Stimulated activated naive B cell treated with anti-CD40 and anti-IgM and Interleukin-4, amounts not matched to agents 10 μg/mL and 1 μg/mL and 100 μg/mL, for 72 hours (primary cell): ENCODE measurements around the gene ZNF385B.

Experiments
- ATAC-seq, 2 donors: fragments of 150-1000 bp; cut with Tn5 transposase; replicated peaks; 2 replicates each; pipeline ENCODE4 v1.10.0; 2021; ENCODE audit warnings: moderate library complexity in 1 of 2
- DNase-seq: peaks from one replicate; pipeline ENCODE4 v3.0.0; 2021
- H3K27ac Mint-ChIP-seq: one replicate; pipeline ENCODE4 v1.8.0; 2022; ENCODE audit warnings: mild to moderate bottlenecking, mixed read lengths
- H3K27me3 Mint-ChIP-seq, 2 donors: one replicate each; pipeline ENCODE4 v1.8.0; 2022; ENCODE audit warnings: mixed read lengths in 2 of 2
- H3K36me3 Mint-ChIP-seq, 2 donors: one replicate each; pipeline ENCODE4 v1.8.0; 2022; ENCODE audit warnings: mixed read lengths in 2 of 2, mild to moderate bottlenecking in 1 of 2
- H3K4me1 Mint-ChIP-seq, 2 donors: one replicate each; pipeline ENCODE4 v1.8.0; 2022; ENCODE audit warnings: mixed read lengths in 2 of 2, mild to moderate bottlenecking in 1 of 2
- H3K4me3 Mint-ChIP-seq, 2 donors: one replicate each; pipeline ENCODE4 v1.8.0; 2022; ENCODE audit warnings: mild to moderate bottlenecking in 2 of 2, mixed read lengths in 2 of 2, moderate library complexity in 1 of 2
- H3K9me3 Mint-ChIP-seq, 2 donors: one replicate each; pipeline ENCODE4 v1.8.0; 2022; ENCODE audit warnings: mixed read lengths in 2 of 2, mild to moderate bottlenecking in 1 of 2

The ZNF385B gene

DNA sequence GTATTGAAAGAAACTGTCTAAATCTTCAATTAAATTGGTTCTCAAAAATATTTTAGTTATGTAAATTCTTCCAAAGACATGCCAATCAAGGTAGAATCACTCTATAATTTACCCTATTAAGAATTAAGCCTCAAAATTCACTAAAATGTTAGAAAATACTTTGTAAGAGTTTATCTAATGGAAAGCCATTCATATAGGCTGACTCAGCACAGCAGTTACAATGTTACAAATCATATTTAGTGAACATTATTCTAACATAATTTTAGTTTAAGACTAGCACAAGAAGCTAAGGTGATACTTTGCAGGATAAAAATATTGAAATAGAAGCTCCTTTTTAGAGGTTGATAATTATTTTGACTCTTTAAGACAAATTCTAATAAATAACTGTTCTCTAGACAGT, 137.0 kb downstream of the ZNF385B start:
- Mint-ChIP-seq H3K27me3 (peaks cover 0 to 4% of the 10 kb centered on the region in 2 donors), H3K4me1 (no peaks in the 10 kb centered on the region), H3K4me3 (no peak overlapping the region), H3K9me3 (no peaks in the 10 kb centered on the region), H3K27ac (no peak overlapping the region), H3K36me3 (no peaks in the 10 kb centered on the region)
- DNase-seq, result no peak
- no peak for ATAC-seq

DNA sequence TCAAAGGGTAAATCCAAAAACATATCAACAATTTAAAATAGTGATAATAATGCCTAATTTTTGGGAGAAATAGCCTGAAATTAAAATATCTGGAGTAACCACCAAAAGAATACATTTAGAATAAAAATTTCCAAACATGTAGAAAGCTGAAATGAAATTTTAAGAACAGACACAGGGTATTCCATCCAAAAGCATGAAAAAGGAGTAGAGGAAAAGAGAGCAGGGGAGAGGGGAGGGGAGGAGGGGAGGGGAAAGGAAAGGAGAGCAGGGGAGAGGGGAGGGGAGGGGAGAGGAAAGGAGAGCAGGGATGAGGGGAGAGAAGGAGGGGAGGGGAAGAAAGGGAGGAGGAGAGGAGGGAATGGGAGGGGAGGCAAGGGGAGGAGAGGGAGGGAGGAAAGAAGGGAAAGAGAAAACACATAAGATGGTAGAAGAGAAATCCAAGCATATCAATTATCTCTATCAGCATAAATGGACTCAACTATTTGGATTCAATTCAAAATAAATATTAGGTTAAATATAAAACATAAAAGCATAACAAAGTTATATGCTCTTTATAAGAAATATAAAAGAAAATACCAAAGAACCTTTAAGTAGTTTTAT, 141.1 kb downstream of the ZNF385B start:
- no peak overlapping the region for H3K4me3 Mint-ChIP-seq
- H3K4me1 Mint-ChIP-seq, result no peaks in the 10 kb centered on the region
- DNase-seq (no peak), ATAC-seq (no peak)
- peaks cover 4 to 6% of the 10 kb centered on the region in 2 donors for H3K27me3 Mint-ChIP-seq
- H3K27ac Mint-ChIP-seq, result no peak overlapping the region
- H3K9me3 Mint-ChIP-seq, result no peaks in the 10 kb centered on the region
- no peaks in the 10 kb centered on the region for H3K36me3 Mint-ChIP-seq

DNA sequence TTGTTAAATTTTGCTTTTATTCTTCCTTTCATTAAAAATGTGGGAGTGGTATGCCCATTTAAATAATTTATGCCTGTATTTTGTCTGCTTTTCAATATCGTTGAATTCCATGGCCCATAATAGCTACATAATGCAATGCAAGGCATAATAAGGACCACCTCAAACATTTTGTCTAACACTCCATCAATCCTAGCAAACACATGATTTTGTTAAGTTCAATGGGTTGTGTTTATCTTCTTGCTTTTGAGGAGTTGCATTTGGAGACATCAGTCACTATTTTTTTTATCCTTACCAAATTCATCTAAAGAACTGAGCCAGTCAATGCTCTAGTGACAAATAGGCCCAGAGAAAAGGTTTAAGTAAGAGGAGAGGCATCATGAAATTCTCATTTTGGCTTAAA, 145.5 kb downstream of the ZNF385B start:
- ATAC-seq, result no peak
- no peaks in the 10 kb centered on the region for H3K36me3 Mint-ChIP-seq
- H3K27ac Mint-ChIP-seq, result no peak overlapping the region
- no peaks in the 10 kb centered on the region for H3K9me3 Mint-ChIP-seq
- no peak overlapping the region for H3K4me3 Mint-ChIP-seq
- H3K27me3 Mint-ChIP-seq, result peaks cover 9 to 10% of the 10 kb centered on the region in 2 donors
- DNase-seq, result no peak
- H3K4me1 Mint-ChIP-seq, result no peaks in the 10 kb centered on the region

DNA sequence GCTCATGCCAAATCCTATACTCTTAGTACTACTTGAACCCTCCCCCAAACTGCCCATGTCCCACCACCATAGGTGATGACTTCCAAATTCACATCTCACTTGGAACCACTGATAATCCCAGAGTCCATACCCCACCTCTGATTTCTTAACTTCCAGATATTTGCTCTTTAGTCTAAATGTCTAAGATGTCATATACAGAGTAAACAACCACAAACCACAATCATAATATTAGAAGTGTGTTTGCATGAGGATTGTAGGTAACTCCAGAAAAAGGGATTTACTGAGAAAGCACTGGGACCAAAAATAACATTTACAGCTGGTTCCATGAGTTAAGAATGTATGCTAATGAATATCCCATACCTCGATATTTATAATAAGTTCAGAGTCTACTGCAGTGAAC, 146.2 kb downstream of the ZNF385B start:
- Mint-ChIP-seq H3K9me3 (no peaks in the 10 kb centered on the region), H3K27me3 (peaks cover 7 to 9% of the 10 kb centered on the region in 2 donors), H3K4me1 (no peaks in the 10 kb centered on the region), H3K27ac (no peak overlapping the region), H3K36me3 (no peaks in the 10 kb centered on the region), H3K4me3 (no peak overlapping the region)
- no peak for ATAC-seq
- DNase-seq, result no peak

DNA sequence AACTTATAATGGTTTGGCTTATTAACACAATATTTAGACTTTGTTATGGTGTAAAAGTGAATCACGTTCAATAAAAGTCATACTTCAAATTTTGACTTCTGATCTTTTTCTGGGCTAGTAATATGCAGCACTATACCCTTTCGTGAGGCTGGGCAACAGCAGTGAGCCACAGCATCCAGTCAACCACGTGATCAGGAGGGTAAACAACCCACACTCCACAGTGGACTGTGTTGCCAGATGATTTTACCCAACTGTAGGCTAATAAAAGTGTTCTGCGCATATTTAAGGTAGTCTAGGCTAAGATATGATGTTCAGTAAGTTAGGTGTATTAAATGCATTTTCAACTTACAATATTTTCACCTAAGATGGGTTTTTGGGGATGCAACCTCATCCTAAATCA, 148.6 kb downstream of the ZNF385B start:
- Mint-ChIP-seq H3K4me3 (no peak overlapping the region), H3K27ac (no peak overlapping the region), H3K9me3 (no peaks in the 10 kb centered on the region), H3K27me3 (peaks cover 3 to 5% of the 10 kb centered on the region in 2 donors), H3K4me1 (no peaks in the 10 kb centered on the region), H3K36me3 (no peaks in the 10 kb centered on the region)
- ATAC-seq, result no peak
- DNase-seq, result no peak

DNA sequence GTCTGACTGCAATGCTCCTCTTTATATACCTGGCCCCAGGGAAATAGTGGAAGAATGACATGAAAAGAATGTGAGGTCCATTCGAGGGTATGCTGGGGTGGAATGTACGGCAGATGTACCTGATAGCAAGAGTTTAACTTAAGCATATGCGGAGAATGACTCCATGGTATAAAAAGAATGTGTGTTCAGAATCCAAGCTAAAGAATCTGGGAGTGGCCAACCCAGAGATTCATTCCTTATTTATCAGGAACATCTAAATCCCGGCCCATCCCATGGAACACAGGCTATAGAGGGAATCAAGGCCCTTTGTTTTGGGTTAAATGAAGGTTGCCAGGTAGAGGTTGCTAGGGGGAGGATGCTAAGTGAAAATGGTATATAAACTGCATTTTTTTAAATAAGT, 150.0 kb downstream of the ZNF385B start:
- Mint-ChIP-seq H3K36me3 (no peaks in the 10 kb centered on the region), H3K4me3 (no peak overlapping the region), H3K9me3 (no peaks in the 10 kb centered on the region), H3K27ac (no peak overlapping the region), H3K27me3 (peaks cover 3 to 5% of the 10 kb centered on the region in 2 donors), H3K4me1 (no peaks in the 10 kb centered on the region)
- no peak for DNase-seq
- no peak for ATAC-seq

DNA sequence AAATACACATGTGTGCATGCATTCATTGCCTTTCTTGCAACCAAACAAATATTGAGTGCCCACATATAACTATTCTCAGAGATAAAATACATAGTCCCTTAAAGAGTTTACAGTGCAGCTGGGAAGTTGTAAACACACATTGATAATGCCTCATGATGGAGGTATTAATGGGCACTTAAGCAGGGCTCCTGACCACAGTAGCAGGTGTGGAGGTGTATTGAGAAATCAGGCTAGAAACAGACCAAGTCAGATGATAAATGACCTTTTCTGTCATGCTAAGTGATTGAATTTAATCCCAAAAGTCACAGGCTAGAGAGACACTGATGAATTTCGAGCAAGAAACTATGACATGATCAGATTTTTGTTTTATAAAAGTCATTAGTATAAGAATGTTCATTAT, 157.7 kb downstream of the ZNF385B start:
- Mint-ChIP-seq H3K4me1 (no peaks in the 10 kb centered on the region), H3K36me3 (no peaks in the 10 kb centered on the region), H3K27ac (no peak overlapping the region), H3K9me3 (no peaks in the 10 kb centered on the region), H3K27me3 (no peaks in the 10 kb centered on the region), H3K4me3 (no peak overlapping the region)
- ATAC-seq (no peak), DNase-seq (no peak)

DNA sequence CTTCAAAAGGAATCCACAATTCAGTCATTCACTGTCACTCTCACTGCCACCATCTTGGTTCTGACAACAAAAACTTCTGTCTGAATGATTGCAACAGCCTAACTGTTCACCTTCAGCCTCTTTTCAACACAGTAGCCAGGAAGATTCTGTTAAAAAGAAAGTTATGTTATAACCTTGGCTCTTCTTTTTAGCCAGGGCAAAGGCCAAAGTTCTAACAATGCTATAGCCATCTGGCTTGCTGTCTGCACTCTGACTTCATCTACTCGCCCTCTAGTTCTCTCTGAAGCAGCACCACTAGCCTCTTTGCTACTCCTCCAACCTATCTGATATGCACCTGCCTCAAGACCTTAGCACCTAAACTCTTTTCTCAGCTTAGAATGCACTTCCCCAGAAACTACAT, 158.5 kb downstream of the ZNF385B start:
- Mint-ChIP-seq H3K9me3 (no peaks in the 10 kb centered on the region), H3K4me3 (no peak overlapping the region), H3K36me3 (no peaks in the 10 kb centered on the region), H3K27ac (no peak overlapping the region), H3K27me3 (no peaks in the 10 kb centered on the region), H3K4me1 (no peaks in the 10 kb centered on the region)
- DNase-seq (no peak), ATAC-seq (no peak)

DNA sequence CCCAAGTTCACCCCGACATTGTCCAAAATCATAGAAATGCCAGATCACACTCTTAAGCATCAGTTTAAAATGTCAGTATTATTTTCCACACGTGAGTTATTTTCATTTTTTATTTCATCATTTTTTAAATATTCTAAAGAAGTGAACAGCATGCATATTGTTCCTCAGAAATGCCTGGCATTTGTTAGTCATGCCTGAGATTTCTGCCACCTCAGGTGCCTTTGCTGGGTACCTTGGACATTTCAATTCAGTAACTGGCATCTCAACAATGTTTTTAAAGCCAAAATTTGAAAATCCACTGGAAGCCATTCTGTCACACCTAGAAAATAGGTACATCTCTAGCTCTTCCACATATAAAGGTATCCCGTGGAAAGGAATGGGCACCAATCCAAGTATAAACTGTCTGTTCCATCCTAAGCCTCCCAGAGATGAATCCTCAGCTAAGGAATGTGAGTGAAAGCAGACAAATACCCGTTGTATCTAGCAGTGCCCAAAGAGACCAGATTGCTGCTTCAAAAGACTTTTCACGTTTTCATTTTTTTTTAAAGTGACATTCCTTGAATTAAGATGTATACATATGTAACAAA, 159.8 kb downstream of the ZNF385B start:
- H3K4me1 Mint-ChIP-seq, result no peaks in the 10 kb centered on the region
- H3K36me3 Mint-ChIP-seq, result no peaks in the 10 kb centered on the region

DNA sequence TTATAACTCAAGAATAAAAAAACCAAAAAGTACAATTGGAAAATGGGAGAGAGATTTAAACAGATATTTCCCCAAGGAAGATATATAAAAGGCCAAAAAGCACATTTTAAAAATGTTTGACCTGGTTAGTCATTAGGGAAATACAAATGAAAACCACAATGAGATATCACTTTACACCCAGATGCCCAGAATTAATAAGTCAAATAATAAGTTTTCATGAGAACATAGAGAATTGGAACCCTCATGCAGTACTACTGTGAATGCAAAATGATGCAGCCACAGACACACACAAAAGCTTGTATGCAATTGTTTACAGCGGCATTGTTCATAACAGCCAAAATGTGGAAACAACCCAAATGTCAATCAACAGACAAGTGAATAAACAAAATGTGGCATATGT, 165.9 kb downstream of the ZNF385B start:
- no peak overlapping the region for H3K4me3 Mint-ChIP-seq
- H3K27ac Mint-ChIP-seq, result no peak overlapping the region
- H3K36me3 Mint-ChIP-seq, result no peaks in the 10 kb centered on the region

More for the DNA sequence above, 159.8 kb downstream of the ZNF385B start:
- no peak overlapping the region for H3K27ac Mint-ChIP-seq
- no peaks in the 10 kb centered on the region for H3K9me3 Mint-ChIP-seq
- no peaks in the 10 kb centered on the region for H3K27me3 Mint-ChIP-seq
- ATAC-seq, result no peak
- H3K4me3 Mint-ChIP-seq, result no peak overlapping the region
- no peak for DNase-seq

DNA sequence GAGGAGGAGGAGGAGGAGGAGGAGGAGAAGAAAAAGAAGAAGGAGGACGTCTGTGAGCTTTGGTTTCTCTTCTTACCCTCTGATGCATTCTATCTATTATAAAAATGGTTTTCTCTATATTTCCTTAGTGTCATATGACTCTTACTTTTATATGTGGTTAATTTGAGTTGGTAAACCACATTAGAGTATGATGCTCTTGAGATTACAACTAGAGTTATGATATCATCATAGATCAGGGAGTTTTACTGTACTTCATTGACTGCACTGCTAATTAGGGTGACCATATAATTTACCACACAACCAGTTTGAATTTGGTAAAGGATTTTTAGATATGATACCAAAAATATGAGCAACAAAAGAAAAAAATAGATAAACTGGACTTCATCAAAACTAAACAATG, 166.4 kb downstream of the ZNF385B start:
- Mint-ChIP-seq H3K9me3 (no peaks in the 10 kb centered on the region), H3K4me1 (no peaks in the 10 kb centered on the region), H3K27me3 (peaks cover 8 to 13% of the 10 kb centered on the region in 2 donors), H3K36me3 (no peaks in the 10 kb centered on the region), H3K27ac (no peak overlapping the region), H3K4me3 (no peak overlapping the region)
- no peak for ATAC-seq
- DNase-seq, result no peak

More for the DNA sequence above, 165.9 kb downstream of the ZNF385B start:
- ATAC-seq, result no peak
- Mint-ChIP-seq H3K4me1 (no peaks in the 10 kb centered on the region), H3K9me3 (no peaks in the 10 kb centered on the region), H3K27me3 (peaks cover 6 to 10% of the 10 kb centered on the region in 2 donors)
- no peak for DNase-seq

DNA sequence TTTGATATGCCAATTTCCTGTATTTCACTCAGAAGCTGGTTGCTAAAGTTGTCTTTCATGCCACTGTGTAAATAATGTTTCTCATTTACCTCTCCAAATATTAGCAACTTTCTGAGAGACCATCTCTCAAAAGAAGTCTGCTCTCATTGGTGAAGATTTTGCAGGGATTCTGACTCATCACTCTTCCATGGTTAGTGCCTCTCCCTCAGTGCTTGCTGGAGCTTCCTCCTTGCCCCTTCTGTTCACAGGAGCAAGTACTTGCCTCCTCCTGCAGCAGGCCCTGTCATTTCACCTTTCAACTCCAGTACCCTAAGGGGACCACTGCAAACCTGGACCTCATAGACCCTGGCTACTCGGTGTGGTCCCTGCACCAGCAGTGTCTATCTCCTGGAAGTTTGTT, 168.8 kb downstream of the ZNF385B start:
- DNase-seq (no peak), ATAC-seq (no peak)
- Mint-ChIP-seq H3K27ac (no peak overlapping the region), H3K4me3 (no peak overlapping the region), H3K27me3 (peaks cover 10 to 23% of the 10 kb centered on the region in 2 donors), H3K9me3 (no peaks in the 10 kb centered on the region), H3K4me1 (no peaks in the 10 kb centered on the region), H3K36me3 (no peaks in the 10 kb centered on the region)

DNA sequence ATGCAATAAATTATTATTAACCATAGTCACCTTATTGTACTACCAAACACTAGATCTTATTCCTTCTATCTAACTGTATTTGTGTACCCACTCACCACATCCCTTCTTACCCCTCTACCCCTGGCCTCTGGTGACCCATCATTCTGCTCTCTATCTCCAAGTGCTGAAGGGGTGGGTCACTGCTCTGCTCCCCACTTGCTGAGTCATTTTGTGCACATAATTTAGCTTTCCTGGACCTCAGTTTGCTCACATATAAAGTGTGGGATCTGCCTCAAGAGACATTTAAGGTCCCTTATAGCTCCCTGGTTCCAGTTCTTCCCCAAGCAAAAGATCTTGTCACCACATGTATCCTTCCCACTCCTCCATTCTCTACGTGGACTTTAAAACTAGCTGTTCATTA, 169.4 kb downstream of the ZNF385B start:
- H3K27ac Mint-ChIP-seq, result no peak overlapping the region
- DNase-seq (no peak), ATAC-seq (no peak)
- no peaks in the 10 kb centered on the region for H3K9me3 Mint-ChIP-seq
- peaks cover 10 to 23% of the 10 kb centered on the region in 2 donors for H3K27me3 Mint-ChIP-seq
- H3K4me3 Mint-ChIP-seq, result no peak overlapping the region
- H3K36me3 Mint-ChIP-seq, result no peaks in the 10 kb centered on the region
- no peaks in the 10 kb centered on the region for H3K4me1 Mint-ChIP-seq

DNA sequence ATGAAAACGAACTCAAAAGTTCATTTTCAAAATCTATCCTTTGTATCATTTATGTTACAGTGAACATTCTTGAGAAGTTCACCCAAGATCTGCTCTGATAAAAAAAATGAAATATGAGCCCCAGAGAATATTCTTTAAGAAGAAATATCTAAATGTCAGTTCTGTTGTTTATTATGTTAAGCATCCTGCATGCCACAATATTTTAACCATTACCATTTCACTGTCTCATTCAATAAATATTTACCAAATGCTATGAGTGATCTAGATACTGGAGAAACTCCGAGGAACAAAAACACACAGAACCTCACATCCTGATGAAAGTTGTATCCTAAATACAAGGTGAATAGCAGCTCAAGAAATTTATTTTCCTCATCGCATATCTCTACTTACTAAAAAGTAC, 170.2 kb downstream of the ZNF385B start:
- no peak for ATAC-seq
- Mint-ChIP-seq H3K9me3 (no peaks in the 10 kb centered on the region), H3K27ac (no peak overlapping the region), H3K27me3 (peaks cover 10 to 23% of the 10 kb centered on the region in 2 donors), H3K36me3 (no peaks in the 10 kb centered on the region), H3K4me1 (no peaks in the 10 kb centered on the region), H3K4me3 (no peak overlapping the region)
- DNase-seq, result no peak

DNA sequence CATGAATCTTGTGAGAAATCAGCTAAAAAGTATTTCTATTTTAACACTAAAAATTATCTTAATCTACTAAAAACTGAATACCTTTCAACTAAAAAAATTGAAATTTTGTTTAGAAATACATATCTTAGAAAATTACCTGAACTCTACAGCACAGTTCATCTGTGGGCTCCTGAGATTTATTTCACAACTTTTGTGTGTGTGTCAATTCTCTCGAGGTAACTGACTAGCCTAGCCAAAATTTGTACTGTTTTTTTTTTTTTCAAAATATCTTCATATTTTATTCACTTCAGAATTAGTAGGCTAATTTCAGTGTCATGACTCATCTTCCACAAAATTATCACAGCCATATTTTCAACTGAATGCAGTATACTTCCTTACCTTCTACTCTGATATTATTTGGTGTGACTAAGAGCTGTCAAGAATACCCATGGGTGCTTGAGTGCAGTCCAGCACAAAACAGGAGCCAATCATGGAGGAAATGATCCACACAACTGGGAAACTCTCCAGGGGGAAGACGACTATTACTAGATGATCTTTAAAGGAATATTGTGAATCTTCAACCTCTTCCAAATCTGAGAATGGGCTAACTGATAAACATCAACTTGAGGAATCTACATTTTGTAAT, 174.6 kb downstream of the ZNF385B start:
- DNase-seq (no peak), ATAC-seq (no peak)
- Mint-ChIP-seq H3K27me3 (peaks cover 4 to 13% of the 10 kb centered on the region in 2 donors), H3K27ac (no peak overlapping the region), H3K4me3 (no peak overlapping the region), H3K4me1 (no peaks in the 10 kb centered on the region), H3K9me3 (no peaks in the 10 kb centered on the region), H3K36me3 (no peaks in the 10 kb centered on the region)
